ENCODE measurements around the gene OSCP1. TPM values are rescaled to one million over a fixed set of nuclear protein-coding genes. Genes with fewer than 3 reads are reported as not detected.
A peak's percentile ranks its signal among the peaks of the same experiment; 100 is the strongest.

OSCP1 gene
- total and polyA plus RNA-seq, 2 donors (not counting 1 experiment from before 2014, with no cell fraction given): 6.5 to 10.7 TPM

- peak within 1 kb of the TSS; percentile 92 for H3K27ac ChIP-seq (ENCODE audit: insufficient read depth, low read length)
- no peak for TF ChIP-seq CTCF (conservative IDR thresholded peaks at IDR 0.05 in 1 of 2, IDR thresholded peaks at IDR 0.05 in 1 of 2; ENCODE audit: low read depth in 1 of 2, low read length in 2 of 2)
- TF ChIP-seq EZH2 (IDR thresholded peaks at IDR 0.05; ENCODE audit: low read length, missing control alignments): no peak
- H3K4me1 ChIP-seq (ENCODE audit: control insufficient read depth, extremely low read depth, insufficient read depth, low read length): peaks cover 5% of the 10 kb centered on the region
- H3K36me3 ChIP-seq (ENCODE audit: control insufficient read depth, insufficient read depth, low read length): peaks cover 5% of the 10 kb centered on the region
- H3K79me2 ChIP-seq (ENCODE audit: control insufficient read depth, insufficient read depth, low read length): peaks cover 14% of the 10 kb centered on the region
- peak; percentile 93 for DNase-seq (ENCODE audit: low read depth in 2 of 2)
- peak within 1 kb of the TSS; percentile 92 for H2AFZ ChIP-seq (ENCODE audit: low read length)
- H3K9me3 ChIP-seq (ENCODE audit: control insufficient read depth, insufficient read depth, low read depth, low read length): no peaks in the 10 kb centered on the region
- H4K20me1 ChIP-seq (ENCODE audit: control insufficient read depth, extremely low read depth, insufficient read depth, low read length): no peaks in the 10 kb centered on the region
- peak within 1 kb of the TSS; percentile 96 for H3K4me2 ChIP-seq (ENCODE audit: extremely low read depth, insufficient read depth, low read length)
- no peaks in the 10 kb centered on the region for H3K27me3 ChIP-seq (ENCODE audit: control insufficient read depth, insufficient read depth, low read length)
- peak within 1 kb of the TSS; percentile 90 for H3K9ac ChIP-seq (ENCODE audit: insufficient read depth, low read length)
- H3K4me3 ChIP-seq (replicated peaks in 1 of 4; ENCODE audit: control extremely low read depth in 1 of 4, insufficient read depth in 1 of 4, low read depth in 3 of 4, low read length in 4 of 4): peak within 1 kb of the TSS; percentile 81 to 99 (median 96)
Observed at GRCh38 chr1:36397378-36398230, 52.6 kb downstream of the OSCP1 start, which contains the start of gene LSM10. LSM10 (minus strand) TSS chr1:36397908; CDS start chr1:36394129, 3,779 bp downstream.

- Histone ChIP-seq H3K9ac (ENCODE audit: insufficient read depth, low read length) (peak overlapping the region; percentile 90), H3K79me2 (ENCODE audit: control insufficient read depth, insufficient read depth, low read length) (peaks cover 14% of the 10 kb centered on the region), H2AFZ (ENCODE audit: low read length) (peak overlapping the region; percentile 92), H3K27me3 (ENCODE audit: control insufficient read depth, insufficient read depth, low read length) (no peaks in the 10 kb centered on the region), H4K20me1 (ENCODE audit: control insufficient read depth, extremely low read depth, insufficient read depth, low read length) (no peaks in the 10 kb centered on the region), H3K36me3 (ENCODE audit: control insufficient read depth, insufficient read depth, low read length) (peaks cover 5% of the 10 kb centered on the region), H3K4me3 (replicated peaks in 1 of 4; ENCODE audit: control extremely low read depth in 1 of 4, insufficient read depth in 1 of 4, low read depth in 3 of 4, low read length in 4 of 4) (peak overlapping the region; percentile 81 to 99 (median 96)), H3K4me1 (ENCODE audit: control insufficient read depth, extremely low read depth, insufficient read depth, low read length) (peaks cover 5% of the 10 kb centered on the region), H3K27ac (ENCODE audit: insufficient read depth, low read length) (peak overlapping the region; percentile 92), H3K4me2 (ENCODE audit: extremely low read depth, insufficient read depth, low read length) (peak overlapping the region; percentile 96), H3K9me3 (ENCODE audit: control insufficient read depth, insufficient read depth, low read depth, low read length) (no peaks in the 10 kb centered on the region)
- TF ChIP-seq EZH2 (IDR thresholded peaks at IDR 0.05; ENCODE audit: low read length, missing control alignments) (no peak), CTCF (conservative IDR thresholded peaks at IDR 0.05 in 1 of 2, IDR thresholded peaks at IDR 0.05 in 1 of 2; ENCODE audit: low read depth in 1 of 2, low read length in 2 of 2) (no peak)
- no peak for DNase-seq (ENCODE audit: low read depth in 2 of 2)
Observed at GRCh38 chr1:36397083-36397377, 53.2 kb downstream of the OSCP1 start.

GRCh38 chr1:36396359-36396758, 53.9 kb downstream of the OSCP1 start:
- TF ChIP-seq EZH2 (IDR thresholded peaks at IDR 0.05; ENCODE audit: low read length, missing control alignments) (no peak), CTCF (conservative IDR thresholded peaks at IDR 0.05 in 1 of 2, IDR thresholded peaks at IDR 0.05 in 1 of 2; ENCODE audit: low read depth in 1 of 2, low read length in 2 of 2) (no peak)
- Histone ChIP-seq H2AFZ (ENCODE audit: low read length) (no peak overlapping the region), H3K4me1 (ENCODE audit: control insufficient read depth, extremely low read depth, insufficient read depth, low read length) (peaks cover 5% of the 10 kb centered on the region), H3K36me3 (ENCODE audit: control insufficient read depth, insufficient read depth, low read length) (peaks cover 8% of the 10 kb centered on the region), H3K4me2 (ENCODE audit: extremely low read depth, insufficient read depth, low read length) (peak overlapping the region; percentile 96), H4K20me1 (ENCODE audit: control insufficient read depth, extremely low read depth, insufficient read depth, low read length) (no peaks in the 10 kb centered on the region), H3K9ac (ENCODE audit: insufficient read depth, low read length) (no peak overlapping the region), H3K9me3 (ENCODE audit: control insufficient read depth, insufficient read depth, low read depth, low read length) (no peaks in the 10 kb centered on the region), H3K4me3 (replicated peaks in 1 of 4; ENCODE audit: control extremely low read depth in 1 of 4, insufficient read depth in 1 of 4, low read depth in 3 of 4, low read length in 4 of 4) (peak overlapping the region in 3 of 4 experiments; percentile 2 to 93 (median 81)), H3K27me3 (ENCODE audit: control insufficient read depth, insufficient read depth, low read length) (no peaks in the 10 kb centered on the region), H3K79me2 (ENCODE audit: control insufficient read depth, insufficient read depth, low read length) (peaks cover 14% of the 10 kb centered on the region), H3K27ac (ENCODE audit: insufficient read depth, low read length) (no peak overlapping the region)
- no peak for DNase-seq (ENCODE audit: low read depth in 2 of 2)

Data from fibroblast of lung (primary cell).